Thyroid gland (tissue), 4 donors: ENCODE data around the gene HLCS.

Experiments
- CTCF ChIP-seq, 6 experiments: fragments of 200-600 bp in 3 of 6; fragments of 450-650 bp in 3 of 6; sonication (generic) in 3 of 6; IDR thresholded peaks; one replicate each; pipeline ENCODE4 v1.5.1; 2016 to 2019; ENCODE audit warnings: antibody characterized with exemption in 6 of 6, mild to moderate bottlenecking in 2 of 6, inconsistent platforms in 1 of 6, moderate library complexity in 1 of 6
- POLR2A ChIP-seq, 2 donors: fragments of 450-650 bp; IDR thresholded peaks; one replicate each; pipeline ENCODE4 v1.6.1; 2017; ENCODE audit warnings: antibody characterized with exemption in 2 of 2, mild to moderate bottlenecking in 2 of 2, moderate library complexity in 1 of 2

- TF ChIP-seq CTCF (IDR thresholded peaks at IDR 0.05) (no peak), POLR2A (IDR thresholded peaks at IDR 0.05) (no peak)
These were observed 198.0 kb downstream of the HLCS start for GRCh38 chr21:36768496-36768895.
